Measurements from ENCODE around the gene MTMR4.
"Not testable (repeated sequence)": the region's sequence is repeated elsewhere in the genome, so short reads cannot be mapped to it uniquely, and the experiment has no call there.

MTMR4 gene

GRCh38 chr17:58527306-58527705, 12.9 kb upstream of the MTMR4 start:
- no peak for DNase-seq (ENCODE audit: low spot score)
- FAIRE-seq, result no peak

GRCh38 chr17:58525239-58525638, 10.8 kb upstream of the MTMR4 start:
- no peak for FAIRE-seq

GRCh38 chr17:58521680-58522079, 7.2 kb upstream of the MTMR4 start:
- no peak for FAIRE-seq

More at GRCh38 chr17:58525239-58525638, 10.8 kb upstream of the MTMR4 start:
- DNase-seq (ENCODE audit: low spot score), result no peak

GRCh38 chr17:58520843-58521430, 6.5 kb upstream of the MTMR4 start:
- FAIRE-seq (no peak), DNase-seq (ENCODE audit: low spot score) (no peak)

More at GRCh38 chr17:58521680-58522079, 7.2 kb upstream of the MTMR4 start:
- no peak for DNase-seq (ENCODE audit: low spot score)

GRCh38 chr17:58517928-58518609, 3.6 kb upstream of the MTMR4 start:
- DNase-seq (ENCODE audit: low spot score) (peak; percentile 99), FAIRE-seq (peak; percentile 92)

- FAIRE-seq (no peak), DNase-seq (ENCODE audit: low spot score) (no peak)
Observed at GRCh38 chr17:58517378-58517927, 3.0 kb upstream of the MTMR4 start.

- no peak for DNase-seq (ENCODE audit: low spot score)
- FAIRE-seq, result no peak
Observed at GRCh38 chr17:58516644-58517377, 2.4 kb upstream of the MTMR4 start.

GRCh38 chr17:58515286-58515685, 848 bp upstream of the MTMR4 start:
- DNase-seq (ENCODE audit: low spot score) (no peak), FAIRE-seq (no peak)

- DNase-seq (ENCODE audit: low spot score) (no peak), FAIRE-seq (no peak)
Observed at GRCh38 chr17:58514770-58515157, 326 bp upstream of the MTMR4 start.

GRCh38 chr17:58513267-58513964, 1.0 kb downstream of the MTMR4 start:
- FAIRE-seq (no peak), DNase-seq (ENCODE audit: low spot score) (no peak)

- DNase-seq (ENCODE audit: low spot score) (no peak), FAIRE-seq (no peak)
Observed at GRCh38 chr17:58510075-58510474, 4.4 kb downstream of the MTMR4 start.

GRCh38 chr17:58508341-58509067, 5.9 kb downstream of the MTMR4 start:
- FAIRE-seq (no peak), DNase-seq (ENCODE audit: low spot score) (no peak)

- FAIRE-seq (no peak), DNase-seq (ENCODE audit: low spot score) (no peak)
Observed at GRCh38 chr17:58507123-58507634, 7.3 kb downstream of the MTMR4 start.

GRCh38 chr17:58506354-58507080, 7.9 kb downstream of the MTMR4 start:
- FAIRE-seq, result no peak
- DNase-seq (ENCODE audit: low spot score), result no peak

- DNase-seq (ENCODE audit: low spot score), result no peak
- no peak for FAIRE-seq
Observed at GRCh38 chr17:58504826-58505351, 9.5 kb downstream of the MTMR4 start.

GRCh38 chr17:58503866-58504265, 10.6 kb downstream of the MTMR4 start:
- FAIRE-seq, result no peak
- DNase-seq (ENCODE audit: low spot score), result no peak

GRCh38 chr17:58503134-58503533, 11.3 kb downstream of the MTMR4 start:
- FAIRE-seq, result not testable (repeated sequence)

GRCh38 chr17:58501451-58501850, 13.0 kb downstream of the MTMR4 start:
- FAIRE-seq, result no peak
- no peak for DNase-seq (ENCODE audit: low spot score)

More at GRCh38 chr17:58503134-58503533, 11.3 kb downstream of the MTMR4 start:
- not testable (repeated sequence) for DNase-seq (ENCODE audit: low spot score)

- no peak for DNase-seq (ENCODE audit: low spot score)
- FAIRE-seq, result no peak
Observed at GRCh38 chr17:58498177-58498828, 16.1 kb downstream of the MTMR4 start.
